Measurements from ENCODE around the gene POLR2E. TPM values are rescaled to one million over a fixed set of nuclear protein-coding genes. Genes with fewer than 3 reads are reported as not detected.

Gene POLR2E
- polyA plus RNA-seq, 1 of the 3 experiments (the other 2 are of a cell fraction), result 283 TPM

- Histone ChIP-seq H4K20me1 (ENCODE audit: insufficient read depth) (no peaks in the 10 kb centered on the region), H3K4me1 (ENCODE audit: control insufficient read depth in 1 of 2, insufficient read depth in 2 of 2, low read depth in 1 of 2, low read length in 1 of 2) (no peaks in the 10 kb centered on the region), H3K9me3 (peaks cover under 1% of the 10 kb centered on the region; the same call in 1 of the 2 replicates), H3K79me2 (ENCODE audit: insufficient read depth) (no peaks in the 10 kb centered on the region), H2AFZ (ENCODE audit: low read depth) (no peak overlapping the region), H3K9ac (no peak overlapping the region), H3K27me3 (ENCODE audit: insufficient read depth) (no peaks in the 10 kb centered on the region), H3K27ac (ENCODE audit: low read depth in 2 of 2, low read length in 1 of 2) (no peak overlapping the region), H3K4me2 (no peak overlapping the region), H3K4me3 (ENCODE audit: low read depth in 2 of 2, low read length in 1 of 2) (no peak overlapping the region), H3F3A (replicated peaks; ENCODE audit: insufficient read depth) (peaks cover 4% of the 10 kb centered on the region), H3K9me2 (no peaks in the 10 kb centered on the region), H3K36me3 (replicated peaks in 1 of 2; ENCODE audit: control insufficient read depth in 1 of 2, insufficient read depth in 2 of 2, low read length in 1 of 2) (no peaks in the 10 kb centered on the region)
- ChIA-PET CTCF (no interaction called here), POLR2A (no interaction called here)
- TF ChIP-seq TCF12 (IDR thresholded peaks at IDR 0.05) (no peak), YY1 (IDR thresholded peaks at IDR 0.05; ENCODE audit: low read depth) (no peak), MAX (IDR thresholded peaks at IDR 0.05; ENCODE audit: low read depth) (no peak), RFX5 (IDR thresholded peaks at IDR 0.05; ENCODE audit: low read length) (no peak), IRF3 (IDR thresholded peaks at IDR 0.05; ENCODE audit: low read depth, low read length) (no peak), TEAD4 (IDR thresholded peaks at IDR 0.05; ENCODE audit: borderline replicate concordance, insufficient read depth) (no peak), NRF1 (IDR thresholded peaks at IDR 0.05; ENCODE audit: low read depth, low read length) (no peak), EZH2phosphoT487 (IDR thresholded peaks at IDR 0.05; ENCODE audit: borderline replicate concordance, low read depth) (no peak), ZBTB33 (IDR thresholded peaks at IDR 0.05; ENCODE audit: borderline replicate concordance, low read depth) (no peak), USF1 (IDR thresholded peaks at IDR 0.05; ENCODE audit: borderline replicate concordance, low read depth) (no peak), RXRA (IDR thresholded peaks at IDR 0.05; ENCODE audit: borderline replicate concordance, low read depth) (no peak)
- no peak for DNase-seq
- 57% methylated on average over 14 of the region's 17 CpGs for WGBS (ENCODE audit: low lambda C conversion rate)
Measured at GRCh38 chr19:1051791-1052190, 43.4 kb downstream of the POLR2E start.

GRCh38 chr19:1050989-1051788 is 44.0 kb downstream of the POLR2E start:
- POLR2A ChIA-PET, result no interaction called here
- H3K36me3 ChIP-seq (replicated peaks in 1 of 2; ENCODE audit: control insufficient read depth in 1 of 2, insufficient read depth in 2 of 2, low read length in 1 of 2), result no peaks in the 10 kb centered on the region
- H3K4me1 ChIP-seq (ENCODE audit: control insufficient read depth in 1 of 2, insufficient read depth in 2 of 2, low read depth in 1 of 2, low read length in 1 of 2), result no peaks in the 10 kb centered on the region
- DNase-seq, result no peak
- no peak overlapping the region for H2AFZ ChIP-seq (ENCODE audit: low read depth)
- no peaks in the 10 kb centered on the region for H3K9me3 ChIP-seq
- CTCF ChIA-PET, result no interaction called here
- peaks cover 4% of the 10 kb centered on the region for H3F3A ChIP-seq (replicated peaks; ENCODE audit: insufficient read depth)
- no peak overlapping the region for H3K4me3 ChIP-seq (ENCODE audit: low read depth in 2 of 2, low read length in 1 of 2)
- H3K9ac ChIP-seq, result no peak overlapping the region
- H3K79me2 ChIP-seq (ENCODE audit: insufficient read depth), result no peaks in the 10 kb centered on the region
- no peaks in the 10 kb centered on the region for H3K9me2 ChIP-seq
- WGBS (ENCODE audit: low lambda C conversion rate), result 65% methylated on average over 15 of the region's 31 CpGs
- no peaks in the 10 kb centered on the region for H4K20me1 ChIP-seq (ENCODE audit: insufficient read depth)
- no peak overlapping the region for H3K4me2 ChIP-seq
- H3K27me3 ChIP-seq (ENCODE audit: insufficient read depth), result no peaks in the 10 kb centered on the region
- H3K27ac ChIP-seq (ENCODE audit: low read depth in 2 of 2, low read length in 1 of 2), result no peak overlapping the region
- no peak for TF ChIP-seq RFX5 (IDR thresholded peaks at IDR 0.05; ENCODE audit: low read length)
- no peak for TF ChIP-seq USF2 (IDR thresholded peaks at IDR 0.05; ENCODE audit: borderline replicate concordance, low read depth, low read length)
- no peak for TF ChIP-seq IRF3 (IDR thresholded peaks at IDR 0.05; ENCODE audit: low read depth, low read length)
- TF ChIP-seq MEF2A (IDR thresholded peaks at IDR 0.05; ENCODE audit: borderline replicate concordance, low read depth), result no peak
- TF ChIP-seq TCF12 (IDR thresholded peaks at IDR 0.05), result no peak
- TF ChIP-seq POLR2AphosphoS5 (IDR thresholded peaks at IDR 0.05; ENCODE audit: low read depth, low read length), result no peak
- TF ChIP-seq REST (IDR thresholded peaks at IDR 0.05; ENCODE audit: low read depth, low read length), result no peak
- no peak for TF ChIP-seq NFIC (IDR thresholded peaks at IDR 0.05; ENCODE audit: borderline replicate concordance)
